Ovary (tissue), 3 donors: Measurements from ENCODE around the gene CERS4.

Source experiments
- CTCF ChIP-seq, 3 donors: fragments of 450-650 bp in 2 of 3; fragments of 200-600 bp in 1 of 3; IDR thresholded peaks; one replicate each; pipeline versions ENCODE4 v1.5.1 to v1.8.0; 2016 to 2022; ENCODE audit warnings: antibody characterized with exemption in 3 of 3, mild to moderate bottlenecking in 1 of 3
- EP300 ChIP-seq: sonication (generic); formaldehyde crosslinking; IDR thresholded peaks from one replicate; pipeline ENCODE4 v1.6.1; 2017; ENCODE audit warnings: antibody characterized with exemption
- POLR2A ChIP-seq: fragments of 450-650 bp; IDR thresholded peaks from one replicate; pipeline ENCODE4 v1.6.1; 2017; ENCODE audit warnings: antibody characterized with exemption, mild to moderate bottlenecking, moderate library complexity
- donor health status: DM: no; HTN: no; CAD: no.

GRCh38 chr19:8257052-8257443 is 47.9 kb downstream of the CERS4 start:
- TF ChIP-seq CTCF (IDR thresholded peaks at IDR 0.05) (no peak), EP300 (no peak), POLR2A (no peak)
